HG02840 (cell line): ENCODE data around the gene MYO1A.
A peak's percentile ranks its signal among the peaks of the same experiment; 100 is the strongest.
"Not testable (repeated sequence)": the region's sequence is repeated elsewhere in the genome, so short reads cannot be mapped to it uniquely, and the experiment has no call there.

Experiments used
- ATAC-seq: cut with Tn5 transposase; IDR thresholded peaks from one replicate; pipeline ENCODE4 v1.9.1; 2021; ENCODE audit warnings: mild to moderate bottlenecking, moderate library complexity, moderate number of reproducible peaks; ENCODE audit not compliant: unreplicated experiment, low FRiP score

MYO1A gene

DNA sequence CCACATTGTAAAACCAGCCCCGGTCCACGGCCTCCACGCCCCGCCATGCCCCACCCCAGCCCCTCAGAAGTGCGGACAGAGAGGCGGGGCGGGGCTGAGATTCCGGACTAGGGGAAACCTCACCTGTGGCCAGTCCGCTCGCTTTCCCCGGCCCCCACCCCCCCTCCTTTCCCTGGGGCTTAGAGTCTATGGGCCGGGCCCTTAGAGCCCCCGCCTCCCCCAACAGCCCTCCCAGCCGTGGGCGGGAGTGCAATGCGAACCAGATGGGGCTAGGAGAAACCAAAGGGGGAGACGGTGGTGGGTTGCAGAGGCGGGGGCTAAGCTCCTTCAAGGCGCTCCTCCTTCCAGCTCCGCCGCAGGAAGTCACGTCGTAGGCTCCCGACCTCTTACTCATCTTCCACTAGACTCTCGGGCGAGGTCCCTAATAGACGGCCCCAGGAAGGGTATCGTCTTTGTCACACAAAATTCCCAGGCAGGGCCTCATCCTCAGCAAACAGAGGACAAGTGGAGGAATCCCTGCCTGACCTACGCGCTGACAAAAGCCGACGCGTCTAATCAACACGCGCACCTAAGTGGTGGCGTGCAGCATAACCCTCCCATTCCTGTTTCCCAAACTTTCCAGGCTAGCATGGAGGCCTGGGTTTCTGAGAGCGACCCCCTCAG is 37.9 kb upstream of the MYO1A start:
- peak; percentile 32 for ATAC-seq

DNA sequence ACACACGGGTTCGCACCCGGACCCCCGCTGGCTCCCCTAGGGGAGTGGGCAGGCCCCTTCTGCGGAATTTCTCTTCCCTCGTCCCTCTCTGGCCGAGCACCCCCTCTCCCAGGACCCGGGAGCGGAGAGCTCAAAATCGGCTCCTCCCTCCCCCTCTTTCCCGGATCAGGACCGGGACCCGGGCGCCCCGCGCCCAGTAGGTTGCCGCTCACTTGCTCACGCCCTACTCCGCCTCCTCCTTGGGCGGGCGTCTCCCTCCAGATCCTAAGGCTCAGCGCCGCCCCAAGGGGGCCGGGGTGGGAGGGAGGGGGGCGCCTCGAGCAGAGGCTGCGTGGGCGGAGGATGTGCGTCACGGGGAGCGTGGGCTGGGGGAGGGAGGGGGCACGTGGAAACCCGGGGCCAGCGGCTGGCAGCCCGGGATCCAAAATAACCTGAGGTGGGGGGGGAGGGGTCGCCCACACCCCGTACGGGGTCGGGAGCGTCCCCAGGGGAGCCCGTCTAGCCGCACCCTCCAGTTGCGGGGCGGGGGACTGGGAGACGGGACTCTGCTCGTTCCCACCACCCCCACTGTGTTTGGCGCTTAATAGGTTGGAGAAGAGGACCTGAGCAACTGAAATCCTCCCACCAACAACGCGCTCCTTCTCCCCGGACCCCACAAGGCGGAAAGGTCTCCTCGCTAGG is 37.2 kb upstream of the MYO1A start:
- peak; percentile 26 for ATAC-seq

DNA sequence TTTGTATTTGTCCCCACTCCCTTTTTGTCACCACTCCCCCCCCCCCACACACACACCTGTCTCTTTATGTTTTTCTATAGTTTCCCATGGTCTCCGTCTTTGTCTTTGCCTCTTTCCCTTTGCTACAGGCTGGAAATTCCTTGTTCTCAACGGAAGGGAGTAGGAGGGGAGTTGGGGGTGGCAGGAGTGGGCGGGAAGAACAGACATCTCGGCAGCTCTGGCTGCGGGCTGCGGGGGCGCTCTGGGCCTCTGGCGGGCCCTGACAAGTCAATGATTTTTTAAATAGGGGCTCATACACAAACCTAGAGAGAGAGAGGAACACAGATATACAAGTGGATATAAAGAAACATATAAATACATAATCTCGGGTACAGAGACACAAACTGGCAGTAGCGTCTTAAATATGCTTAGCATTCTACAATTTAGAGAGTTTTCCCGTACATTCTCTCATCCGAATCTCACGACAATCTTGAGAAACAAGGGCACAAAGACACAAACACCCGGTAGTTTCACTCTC is 36.6 kb upstream of the MYO1A start:
- no peak for ATAC-seq

DNA sequence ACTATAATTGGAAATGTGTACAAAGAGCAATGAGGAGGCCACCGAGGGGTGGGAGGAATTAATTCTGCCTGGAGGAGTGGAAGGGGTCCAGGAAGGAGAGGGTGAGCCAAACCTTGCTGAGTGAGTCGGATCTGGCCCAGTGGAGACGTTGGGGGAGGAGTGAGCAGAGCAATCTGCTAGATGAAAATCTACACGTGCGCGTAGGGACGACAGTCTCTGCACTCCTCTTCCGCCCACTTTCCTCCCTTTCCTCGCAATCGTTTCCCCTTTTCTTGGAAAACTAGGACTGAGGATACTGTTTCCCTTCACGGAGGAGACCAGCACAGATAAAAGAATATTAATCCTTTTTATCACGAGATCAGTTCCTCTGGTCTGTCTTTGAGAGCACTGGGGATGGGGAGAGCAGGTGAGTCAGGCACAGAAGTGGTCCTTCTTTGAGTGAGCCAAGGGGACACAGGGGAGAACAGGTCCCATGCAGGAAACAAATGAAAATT is 36.1 kb upstream of the MYO1A start:
- no peak for ATAC-seq

DNA sequence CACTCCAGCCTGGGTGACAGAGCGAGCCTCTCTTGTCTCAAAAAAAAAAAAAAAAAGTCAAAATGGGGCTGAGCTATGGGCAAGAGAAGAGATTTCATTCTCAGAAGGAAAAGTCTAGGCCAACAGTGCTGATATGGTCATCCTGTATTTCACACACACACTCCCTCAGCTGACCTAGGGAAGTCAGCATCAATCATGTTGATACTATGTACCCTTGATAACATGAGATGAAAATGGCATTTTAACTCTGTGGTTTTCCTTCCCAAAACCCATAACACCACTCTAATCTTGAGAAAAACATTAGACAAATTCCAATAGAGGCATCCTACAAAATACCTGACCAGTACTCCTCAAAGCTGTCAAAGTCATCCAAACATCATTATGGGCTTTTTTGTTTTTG is 30.9 kb upstream of the MYO1A start:
- ATAC-seq = no peak

- no peak for ATAC-seq
Measured at GRCh38 chr12:57079821-57080220, 29.9 kb upstream of the MYO1A start.

DNA sequence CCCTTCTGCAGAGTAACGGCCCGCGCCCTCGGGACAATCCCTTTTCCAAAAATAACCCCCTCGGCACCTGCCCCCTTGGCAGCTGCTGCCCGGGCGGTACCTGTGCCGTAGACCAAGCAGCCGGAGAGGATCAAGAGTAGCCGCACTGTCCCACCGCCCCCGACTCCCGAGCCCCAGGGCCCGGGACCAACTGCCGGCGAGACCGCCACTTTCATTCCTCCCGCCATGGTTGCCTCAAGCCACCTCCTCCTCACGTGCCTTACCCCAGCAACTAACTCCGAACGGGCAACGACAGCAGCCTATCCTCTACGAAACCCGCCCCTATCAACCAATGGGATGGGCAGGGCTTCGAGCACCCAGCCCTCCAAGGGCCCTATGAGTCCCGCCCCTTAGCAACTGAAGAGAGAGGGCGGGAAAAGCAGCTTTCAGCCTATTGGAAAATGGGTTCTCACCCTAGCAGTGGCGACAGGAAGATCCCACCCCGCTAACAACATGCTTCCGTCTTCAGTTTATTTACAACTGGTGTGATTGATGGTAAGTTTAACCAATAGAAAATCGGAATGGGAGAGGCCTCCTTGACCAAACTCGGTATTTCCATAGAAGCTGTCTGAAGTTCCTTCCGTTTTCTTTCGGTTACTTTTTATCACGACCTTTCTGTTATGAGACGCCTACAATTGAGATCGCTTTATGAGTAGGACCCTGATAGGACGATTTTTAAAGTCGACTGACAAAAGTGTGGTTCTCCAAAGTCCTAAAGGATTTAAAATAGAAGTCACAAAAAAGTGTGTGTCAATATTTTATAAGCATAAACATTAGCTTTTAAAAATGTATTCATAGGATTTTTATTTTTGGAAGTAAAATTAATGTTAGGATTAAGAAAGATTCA is 28.8 kb upstream of the MYO1A start, which contains the start of gene NEMP1:
NEMP1 (minus strand) TSS at position 273 of the 886 bp plus-strand sequence; CDS start at position 227, 46 bp downstream.
- peak; percentile 97 for ATAC-seq

DNA sequence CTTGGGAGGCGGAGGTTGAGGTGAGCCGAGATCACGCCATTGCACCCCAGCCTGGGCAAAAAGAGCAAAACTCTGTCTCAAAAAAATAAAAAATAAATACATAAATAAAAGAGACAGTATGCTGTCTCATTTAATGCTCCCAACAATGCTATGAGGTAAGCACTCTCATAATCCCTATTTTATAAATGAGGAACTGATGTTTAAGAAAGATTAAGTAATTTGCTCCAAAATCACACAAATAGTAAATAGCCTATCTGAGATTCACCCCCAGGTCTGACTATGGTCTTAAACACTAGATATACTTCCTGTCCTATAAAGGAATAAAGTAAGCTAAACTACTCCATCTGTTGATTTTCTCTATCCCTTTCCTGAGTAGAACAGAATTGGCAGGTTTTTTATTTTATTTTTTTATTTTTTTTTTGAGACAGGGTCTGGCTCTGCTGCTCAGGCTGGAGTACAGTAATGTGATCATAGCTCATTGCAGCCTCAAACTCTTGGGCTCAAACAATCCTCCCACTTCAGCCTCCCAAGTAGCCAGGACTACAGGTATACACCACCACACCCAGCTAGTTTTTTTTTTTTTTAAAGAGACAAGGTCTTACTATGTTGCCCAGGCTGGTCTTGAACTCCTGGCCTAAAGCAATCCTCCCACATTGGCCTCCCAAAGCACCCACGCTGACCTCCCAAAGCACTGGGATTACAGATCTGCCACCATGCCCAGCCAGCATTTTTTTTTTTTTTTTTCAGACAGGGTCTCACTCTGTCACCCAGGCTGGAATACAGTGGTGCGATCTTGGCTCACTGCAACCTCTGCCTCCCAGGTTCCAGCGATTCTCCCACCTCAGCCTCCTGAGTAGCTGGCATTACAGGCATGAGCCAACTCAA is 23.9 kb upstream of the MYO1A start:
- ATAC-seq = not testable (repeated sequence)

- ATAC-seq = no peak
Measured at GRCh38 chr12:57072661-57073060, 22.7 kb upstream of the MYO1A start.

- ATAC-seq = no peak
Measured at GRCh38 chr12:57069523-57069922, 19.6 kb upstream of the MYO1A start.

DNA sequence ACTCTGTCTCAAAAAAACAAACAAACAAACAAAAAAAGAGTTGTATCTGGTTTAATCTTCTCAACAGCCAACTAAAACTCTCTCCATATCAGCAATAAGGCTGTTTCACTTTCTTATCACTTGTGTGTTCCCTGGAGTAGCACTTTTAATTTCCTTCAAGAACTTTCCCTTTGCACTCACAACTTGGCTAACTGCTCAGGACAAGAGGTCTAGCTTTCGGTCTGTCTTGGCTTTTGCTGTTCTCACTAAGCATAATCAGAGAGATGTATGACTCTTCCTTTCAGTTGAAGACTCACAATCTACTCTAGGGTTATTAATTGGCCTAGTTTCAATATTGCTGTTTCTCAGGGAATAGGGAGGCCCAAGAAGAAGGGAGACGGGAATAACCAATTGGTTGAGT is 16.3 kb upstream of the MYO1A start:
- no peak for ATAC-seq

GRCh38 chr12:57063991-57064685 is 14.2 kb upstream of the MYO1A start:
- peak; percentile 83 for ATAC-seq

DNA sequence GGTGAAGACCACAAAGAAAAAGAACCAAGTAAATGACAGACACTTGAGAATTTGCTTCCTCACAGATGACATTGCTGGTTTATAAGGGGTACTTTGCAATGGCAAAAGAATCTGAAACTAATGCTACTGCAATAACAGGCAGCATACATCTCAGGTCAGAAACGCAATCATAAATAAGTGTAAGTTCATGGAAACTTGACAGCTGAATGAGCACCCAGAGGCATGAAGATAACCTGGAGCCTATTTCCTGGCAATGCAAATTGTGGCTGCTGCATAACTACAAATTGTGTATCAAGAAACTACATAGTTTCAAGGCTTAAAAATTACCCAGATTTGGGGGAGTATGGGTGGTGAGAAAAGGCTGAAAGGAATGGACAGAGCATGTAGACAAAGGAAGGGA is 8.5 kb upstream of the MYO1A start:
- ATAC-seq = no peak

- no peak for ATAC-seq
Measured at GRCh38 chr12:57057067-57057751, 7.3 kb upstream of the MYO1A start.

DNA sequence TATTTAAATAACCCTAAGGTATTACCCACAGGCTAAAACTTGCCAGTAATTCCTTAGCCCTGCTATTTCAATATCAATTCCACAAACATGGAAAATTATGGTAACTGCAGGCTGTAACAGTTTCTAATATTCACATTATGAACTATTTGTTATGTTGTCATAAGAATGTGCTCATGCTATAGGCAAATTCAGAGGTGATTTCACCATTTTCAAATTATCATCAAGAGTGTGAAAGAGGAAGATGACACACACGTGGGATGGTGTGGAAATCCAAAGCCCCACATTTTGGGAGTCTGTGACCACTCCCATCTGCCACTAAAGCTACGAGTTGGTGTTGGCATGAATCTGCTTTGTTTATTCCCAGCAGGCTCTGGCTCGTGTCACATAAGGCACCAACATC is 5.9 kb upstream of the MYO1A start:
- ATAC-seq = no peak

DNA sequence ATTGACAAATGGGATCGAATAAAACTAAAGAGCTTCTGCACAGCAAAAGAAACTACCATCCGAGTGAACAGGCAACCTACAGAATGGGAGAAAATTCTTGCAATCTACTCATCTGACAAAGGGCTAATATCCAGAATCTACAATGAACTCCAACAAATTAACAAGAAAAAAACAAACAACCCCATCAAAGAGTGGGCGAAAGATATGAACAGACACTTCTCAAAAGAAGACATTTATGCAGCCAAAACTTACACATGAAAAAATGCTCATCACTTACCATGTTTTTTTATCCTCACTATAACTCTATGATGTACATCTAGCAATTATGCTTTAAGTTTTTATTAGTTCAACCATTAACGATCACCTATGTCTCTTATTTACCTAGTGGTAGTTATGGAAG is 4.0 kb upstream of the MYO1A start:
- not testable (repeated sequence) for ATAC-seq

DNA sequence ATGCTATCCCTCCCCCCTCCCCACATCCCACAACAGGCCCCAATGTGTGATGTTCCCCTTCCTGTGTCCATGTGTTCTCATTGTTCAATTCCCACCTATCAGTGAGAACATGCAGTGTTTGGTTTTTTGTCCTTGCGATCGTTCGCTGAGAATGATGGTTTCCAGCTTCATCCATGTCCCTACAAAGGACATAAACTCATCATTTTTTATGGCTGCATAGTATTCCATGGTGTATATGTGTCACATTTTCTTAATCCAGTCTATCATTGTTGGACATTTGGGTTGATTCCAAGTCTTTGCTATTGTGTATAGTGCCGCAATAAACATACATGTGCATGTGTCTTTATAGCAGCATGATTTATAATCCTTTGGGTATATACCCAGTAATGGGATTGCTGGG is 3.2 kb upstream of the MYO1A start:
- not testable (repeated sequence) for ATAC-seq

- ATAC-seq = no peak
Measured at GRCh38 chr12:57051011-57051410, 1.1 kb upstream of the MYO1A start.

GRCh38 chr12:57049119-57049446 is 846 bp downstream of the MYO1A start:
- no peak for ATAC-seq
